Measurements from ENCODE around the gene SRXN1.

SRXN1 gene

GRCh38 chr20:654417-654750 lies 1.4 kb upstream of the SRXN1 start:
- H3K4me3 Mint-ChIP-seq = no peak overlapping the region
- H3K27ac Mint-ChIP-seq = no peak overlapping the region
- H3K27me3 Mint-ChIP-seq = peaks cover 24% of the 10 kb centered on the region
- DNase-seq (ENCODE audit: low spot score in 2 of 2) (no peak), ATAC-seq (ENCODE audit: low read depth) (no peak)
- no peaks in the 10 kb centered on the region for H3K36me3 Mint-ChIP-seq
- H3K9me3 Mint-ChIP-seq = no peaks in the 10 kb centered on the region
- H3K4me1 Mint-ChIP-seq = peaks cover 5% of the 10 kb centered on the region

- Mint-ChIP-seq H3K27me3 (peaks cover 22% of the 10 kb centered on the region), H3K36me3 (no peaks in the 10 kb centered on the region), H3K4me1 (peaks cover 5% of the 10 kb centered on the region), H3K9me3 (no peaks in the 10 kb centered on the region), H3K4me3 (peak overlapping the region; percentile 67), H3K27ac (no peak overlapping the region)
- no peak for ATAC-seq (ENCODE audit: low read depth)
- DNase-seq (ENCODE audit: low spot score in 2 of 2) = no peak
Observed at GRCh38 chr20:653590-654416, 803 bp upstream of the SRXN1 start.

GRCh38 chr20:652615-653109 lies 338 bp downstream of the SRXN1 start:
- DNase-seq (ENCODE audit: low spot score in 2 of 2) (no peak), ATAC-seq (ENCODE audit: low read depth) (no peak)
- Mint-ChIP-seq H3K4me3 (peak overlapping the region; percentile 30), H3K27ac (no peak overlapping the region), H3K36me3 (no peaks in the 10 kb centered on the region), H3K9me3 (no peaks in the 10 kb centered on the region), H3K4me1 (peaks cover 5% of the 10 kb centered on the region), H3K27me3 (peaks cover 13% of the 10 kb centered on the region)

GRCh38 chr20:651713-652614 lies 1.0 kb downstream of the SRXN1 start:
- Mint-ChIP-seq H3K36me3 (no peaks in the 10 kb centered on the region), H3K27me3 (peaks cover 11% of the 10 kb centered on the region), H3K4me3 (peak overlapping the region; percentile 37), H3K9me3 (no peaks in the 10 kb centered on the region), H3K4me1 (peaks cover 5% of the 10 kb centered on the region), H3K27ac (no peak overlapping the region)
- no peak for DNase-seq (ENCODE audit: low spot score in 2 of 2)
- no peak for ATAC-seq (ENCODE audit: low read depth)

GRCh38 chr20:650954-651353 lies 2.0 kb downstream of the SRXN1 start:
- no peak for ATAC-seq (ENCODE audit: low read depth)
- Mint-ChIP-seq H3K27ac (no peak overlapping the region), H3K9me3 (no peaks in the 10 kb centered on the region), H3K4me3 (no peak overlapping the region), H3K4me1 (peaks cover 5% of the 10 kb centered on the region), H3K36me3 (no peaks in the 10 kb centered on the region), H3K27me3 (peaks cover 9% of the 10 kb centered on the region)
- DNase-seq (ENCODE audit: low spot score in 2 of 2) = no peak

GRCh38 chr20:650281-650680 lies 2.7 kb downstream of the SRXN1 start:
- no peaks in the 10 kb centered on the region for H3K36me3 Mint-ChIP-seq
- DNase-seq (ENCODE audit: low spot score in 2 of 2) = no peak
- H3K4me1 Mint-ChIP-seq = peaks cover 8% of the 10 kb centered on the region
- no peak for ATAC-seq (ENCODE audit: low read depth)
- H3K4me3 Mint-ChIP-seq = no peak overlapping the region
- H3K27ac Mint-ChIP-seq = no peak overlapping the region
- H3K9me3 Mint-ChIP-seq = no peaks in the 10 kb centered on the region
- H3K27me3 Mint-ChIP-seq = peaks cover 7% of the 10 kb centered on the region

GRCh38 chr20:647479-648019 lies 5.5 kb downstream of the SRXN1 start:
- Mint-ChIP-seq H3K9me3 (no peaks in the 10 kb centered on the region), H3K4me1 (peaks cover 5% of the 10 kb centered on the region), H3K27ac (no peak overlapping the region)

GRCh38 chr20:646868-647233 lies 6.1 kb downstream of the SRXN1 start:
- Mint-ChIP-seq H3K36me3 (no peaks in the 10 kb centered on the region), H3K4me3 (no peak overlapping the region), H3K4me1 (peaks cover 5% of the 10 kb centered on the region), H3K27ac (no peak overlapping the region), H3K27me3 (peaks cover 14% of the 10 kb centered on the region), H3K9me3 (no peaks in the 10 kb centered on the region)
- DNase-seq (ENCODE audit: low spot score in 2 of 2) = no peak
- no peak for ATAC-seq (ENCODE audit: low read depth)

More at GRCh38 chr20:647479-648019, 5.5 kb downstream of the SRXN1 start:
- ATAC-seq (ENCODE audit: low read depth) (no peak), DNase-seq (ENCODE audit: low spot score in 2 of 2) (no peak)
- no peaks in the 10 kb centered on the region for H3K36me3 Mint-ChIP-seq
- peaks cover 14% of the 10 kb centered on the region for H3K27me3 Mint-ChIP-seq
- H3K4me3 Mint-ChIP-seq = no peak overlapping the region

- Mint-ChIP-seq H3K4me1 (peaks cover 5% of the 10 kb centered on the region), H3K4me3 (no peak overlapping the region), H3K27me3 (peaks cover 16% of the 10 kb centered on the region), H3K36me3 (no peaks in the 10 kb centered on the region), H3K9me3 (no peaks in the 10 kb centered on the region), H3K27ac (no peak overlapping the region)
- ATAC-seq (ENCODE audit: low read depth) = no peak
- no peak for DNase-seq (ENCODE audit: low spot score in 2 of 2)
Observed at GRCh38 chr20:646107-646867, 6.7 kb downstream of the SRXN1 start.

- Mint-ChIP-seq H3K4me3 (no peak overlapping the region), H3K27me3 (peaks cover 13% of the 10 kb centered on the region), H3K4me1 (peaks cover 3% of the 10 kb centered on the region), H3K27ac (no peak overlapping the region), H3K9me3 (no peaks in the 10 kb centered on the region), H3K36me3 (no peaks in the 10 kb centered on the region)
- DNase-seq (ENCODE audit: low spot score in 2 of 2) (peak; percentile 68 to 80), ATAC-seq (ENCODE audit: low read depth) (peak; percentile 81)
Observed at GRCh38 chr20:645318-646106, 7.5 kb downstream of the SRXN1 start.

GRCh38 chr20:644692-645317 lies 8.2 kb downstream of the SRXN1 start:
- no peak overlapping the region for H3K4me3 Mint-ChIP-seq
- ATAC-seq (ENCODE audit: low read depth) = no peak
- no peak overlapping the region for H3K27ac Mint-ChIP-seq
- no peak for DNase-seq (ENCODE audit: low spot score in 2 of 2)
- no peaks in the 10 kb centered on the region for H3K36me3 Mint-ChIP-seq
- no peaks in the 10 kb centered on the region for H3K9me3 Mint-ChIP-seq
- peaks cover 3% of the 10 kb centered on the region for H3K4me1 Mint-ChIP-seq
- H3K27me3 Mint-ChIP-seq = peaks cover 16% of the 10 kb centered on the region

- no peak overlapping the region for H3K27ac Mint-ChIP-seq
- H3K4me1 Mint-ChIP-seq = peaks cover 3% of the 10 kb centered on the region
- H3K4me3 Mint-ChIP-seq = no peak overlapping the region
- no peaks in the 10 kb centered on the region for H3K9me3 Mint-ChIP-seq
- H3K27me3 Mint-ChIP-seq = peaks cover 17% of the 10 kb centered on the region
- no peak for DNase-seq (ENCODE audit: low spot score in 2 of 2)
- H3K36me3 Mint-ChIP-seq = no peaks in the 10 kb centered on the region
- ATAC-seq (ENCODE audit: low read depth) = no peak
Observed at GRCh38 chr20:642398-643174, 10.4 kb downstream of the SRXN1 start.

Data from memory B cell (primary cell).